ENCODE results near the gene DTX4.

DNA sequence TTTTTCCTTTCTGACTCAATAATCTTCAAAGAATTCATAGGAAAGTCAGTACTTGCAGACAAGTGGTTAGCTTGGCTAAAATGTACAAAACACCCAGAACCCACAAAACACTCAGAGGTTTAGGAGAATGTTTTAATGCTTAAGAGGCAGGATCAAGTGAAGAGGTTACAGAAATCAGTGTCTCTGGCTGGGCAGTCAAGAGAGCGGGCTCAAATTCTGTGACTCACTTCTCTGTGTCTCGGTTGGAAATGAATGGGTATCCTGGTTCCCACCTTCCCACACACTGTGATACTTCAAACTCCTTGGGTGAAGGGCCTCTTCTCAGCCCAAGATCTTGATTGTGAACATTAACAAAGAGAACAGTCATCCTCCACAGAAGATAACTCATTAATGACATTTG, 37.0 kb downstream of the DTX4 start:
- TF ChIP-seq EGR1 (IDR thresholded peaks at IDR 0.05; ENCODE audit: low read depth) (no peak), POLR2AphosphoS5 (IDR thresholded peaks at IDR 0.05; ENCODE audit: low read depth, low read length) (no peak), ZBTB33 (IDR thresholded peaks at IDR 0.05; ENCODE audit: extremely low read depth, insufficient replicate concordance, low read length) (no peak), CTCF (IDR thresholded peaks at IDR 0.05 in 2 of 3, conservative IDR thresholded peaks at IDR 0.05 in 1 of 3; ENCODE audit: borderline replicate concordance in 1 of 3, insufficient read depth in 1 of 3, low read depth in 2 of 3, low read length in 2 of 3) (no peak), ZNF274 (IDR thresholded peaks at IDR 0.05; ENCODE audit: low read depth, low read length) (no peak)
- TF ChIP-seq, protein P1, sequence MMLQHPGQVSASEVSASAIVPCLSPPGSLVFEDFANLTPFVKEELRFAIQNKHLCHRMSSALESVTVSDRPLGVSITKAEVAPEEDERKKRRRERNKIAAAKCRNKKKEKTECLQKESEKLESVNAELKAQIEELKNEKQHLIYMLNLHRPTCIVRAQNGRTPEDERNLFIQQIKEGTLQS (IDR thresholded peaks at IDR 0.05) = no peak

Data from HCT116 (cell line).